Sigmoid colon (tissue), 7 donors: Measurements from ENCODE around the gene SHISA5. TPM values are rescaled to one million over a fixed set of nuclear protein-coding genes. Genes with fewer than 3 reads are reported as not detected.
A peak's percentile ranks its signal among the peaks of the same experiment; 100 is the strongest.

Experiments
- DNase-seq: peaks from one replicate; pipeline ENCODE4 v3.0.0-alpha.2; 2019
- H3K27ac ChIP-seq, 4 donors: fragments of 200-600 bp; sonication (generic); one replicate each; pipeline ENCODE4 v1.5.1; 2016 to 2019; ENCODE audit warnings: mild to moderate bottlenecking in 1 of 4
- H3K27me3 ChIP-seq, 3 donors: fragments of 200-600 bp; sonication (generic); one replicate each; pipeline ENCODE4 v1.5.1; 2019; ENCODE audit warnings: mild to moderate bottlenecking in 1 of 3
- H3K36me3 ChIP-seq, 4 donors: fragments of 200-600 bp; sonication (generic); one replicate each; pipeline ENCODE4 v1.5.1; 2016 to 2019
- H3K4me1 ChIP-seq, 4 donors: fragments of 200-600 bp; sonication (generic); one replicate each; pipeline ENCODE4 v1.5.1; 2017 to 2019
- H3K4me3 ChIP-seq, 4 donors: fragments of 200-600 bp; sonication (generic); one replicate each; pipeline ENCODE4 v1.5.1; 2017 to 2019; ENCODE audit warnings: mild to moderate bottlenecking in 2 of 4, moderate library complexity in 1 of 4
- H3K9me3 ChIP-seq, 4 donors: fragments of 200-600 bp in 3 of 4; sonication (generic) in 3 of 4; one replicate each; pipeline versions ENCODE4 v1.5.1 to v1.6.1; 2013 to 2019
- CTCF ChIP-seq, 4 experiments: fragments of 450-650 bp in 3 of 4; fragments of 200-600 bp in 1 of 4; IDR thresholded peaks; one replicate each; pipeline ENCODE4 v1.5.1; 2016 to 2019; ENCODE audit warnings: antibody characterized with exemption in 4 of 4, mild to moderate bottlenecking in 3 of 4, moderate library complexity in 2 of 4
- EP300 ChIP-seq, 4 donors: sonication (generic); formaldehyde crosslinking; IDR thresholded peaks; one replicate each; pipeline ENCODE4 v1.6.1; 2017; ENCODE audit warnings: antibody characterized with exemption in 4 of 4
- POLR2A ChIP-seq, 2 donors: fragments of 450-650 bp; IDR thresholded peaks; one replicate each; pipeline ENCODE4 v1.6.1; 2016; ENCODE audit warnings: antibody characterized with exemption in 2 of 2, mild to moderate bottlenecking in 2 of 2, moderate library complexity in 2 of 2
- POLR2AphosphoS5 ChIP-seq, 4 donors: sonication (generic); formaldehyde crosslinking; IDR thresholded peaks; one replicate each; pipeline ENCODE4 v1.6.1; 2017; ENCODE audit warnings: antibody characterized with exemption in 4 of 4
- WGBS, 2 donors: extraction: QIAGEN DNeasy Blood & Tissue Kit; methylation state at CpG; one replicate each; pipeline ENCODE4 v1.1.7; 2013; 5-methylcytosine and 5-hydroxymethylcytosine counted together
- intact Hi-C: fragments of 100-400 bp; cut with DNase I; formaldehyde crosslinking; loops from one replicate; pipeline ENCODE4 v1.15.1; 2023
- polyA plus RNA-seq, 3 donors: library from polyadenylated mRNA; stranded (reverse); fragments of 200-250 nt; gene quantifications; one replicate each; pipeline ENCODE4 v1.2.3, GENCODE V29; 2013
- total RNA-seq, 4 donors: library from RNA; depleted of rRNA; stranded (reverse); fragments of >200 nt; gene quantifications; one replicate each; pipeline ENCODE4 v1.1.0, GENCODE V29; 2016
- donor health status: healthy with polysubstance abuse.
- donor health status: Bipolar disorder and iron deficiency.
- donor health status: healthy.

SHISA5 gene
- total and polyA plus RNA-seq, 7 donors: 57.7 to 142 (median 70.3) TPM

DNA sequence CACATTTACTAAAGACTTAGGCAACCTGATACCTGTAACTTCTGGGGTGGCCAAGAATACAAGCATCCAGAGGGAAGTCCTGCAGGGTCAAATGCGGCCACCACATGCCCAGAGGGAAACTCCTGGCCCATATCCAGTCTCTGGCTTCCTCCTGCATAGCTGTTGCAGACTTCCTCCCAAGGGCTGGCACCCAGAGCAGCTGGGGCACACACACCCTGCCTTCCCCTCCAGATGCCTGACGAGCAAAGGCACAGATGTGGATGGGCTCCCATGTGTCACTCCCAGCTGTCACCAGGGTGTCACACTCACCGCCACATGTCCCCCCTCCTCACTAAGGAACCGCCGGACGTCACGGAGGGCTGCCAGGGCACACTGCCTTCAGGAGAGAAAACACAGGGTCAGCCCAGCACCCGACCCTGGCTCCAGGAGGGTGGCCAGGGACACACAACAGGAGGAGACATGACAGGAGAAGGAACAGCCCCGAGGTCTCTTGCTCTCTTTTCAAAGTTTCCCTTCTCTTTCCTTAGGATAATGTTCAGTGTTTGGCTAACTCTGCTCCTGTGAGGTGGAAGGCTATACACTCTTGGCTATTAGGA, 39.4 kb upstream of the SHISA5 start:
- peaks cover 0 to 7% (median 0%) of the 10 kb centered on the region in 4 donors for H3K36me3 ChIP-seq
- H3K9me3 ChIP-seq: no peaks in the 10 kb centered on the region
- intact Hi-C loops: no loop called here
- H3K4me3 ChIP-seq: no peak overlapping the region
- no peaks in the 10 kb centered on the region for H3K27me3 ChIP-seq
- DNase-seq: peak; percentile 77
- TF ChIP-seq CTCF (IDR thresholded peaks at IDR 0.05): no peak
- TF ChIP-seq EP300 (IDR thresholded peaks at IDR 0.05): no peak
- TF ChIP-seq POLR2AphosphoS5 (IDR thresholded peaks at IDR 0.05): peak in 2 of 4 donors; percentile 43 to 45
- no peak for TF ChIP-seq POLR2A (IDR thresholded peaks at IDR 0.05)
- 61 to 80% methylated on average over 9 of the region's 9 CpGs for WGBS, 2 donors
- H3K27ac ChIP-seq: no peak overlapping the region
- H3K4me1 ChIP-seq: no peaks in the 10 kb centered on the region

GRCh38 chr3:48538451-48538850, 34.5 kb upstream of the SHISA5 start:
- no peak for TF ChIP-seq CTCF (IDR thresholded peaks at IDR 0.05)
- TF ChIP-seq POLR2A (IDR thresholded peaks at IDR 0.05): no peak
- no peak for TF ChIP-seq EP300 (IDR thresholded peaks at IDR 0.05)
- H3K4me1 ChIP-seq: no peaks in the 10 kb centered on the region
- WGBS, 2 donors: 94 to 95% methylated on average over 12 of the region's 12 CpGs
- H3K4me3 ChIP-seq: no peak overlapping the region
- H3K27ac ChIP-seq: no peak overlapping the region
- no peaks in the 10 kb centered on the region for H3K27me3 ChIP-seq
- H3K9me3 ChIP-seq: no peaks in the 10 kb centered on the region
- no peak for DNase-seq
- intact Hi-C loops: no loop called here
- H3K36me3 ChIP-seq: peaks cover 0 to 40% (median 2%) of the 10 kb centered on the region in 4 donors

DNA sequence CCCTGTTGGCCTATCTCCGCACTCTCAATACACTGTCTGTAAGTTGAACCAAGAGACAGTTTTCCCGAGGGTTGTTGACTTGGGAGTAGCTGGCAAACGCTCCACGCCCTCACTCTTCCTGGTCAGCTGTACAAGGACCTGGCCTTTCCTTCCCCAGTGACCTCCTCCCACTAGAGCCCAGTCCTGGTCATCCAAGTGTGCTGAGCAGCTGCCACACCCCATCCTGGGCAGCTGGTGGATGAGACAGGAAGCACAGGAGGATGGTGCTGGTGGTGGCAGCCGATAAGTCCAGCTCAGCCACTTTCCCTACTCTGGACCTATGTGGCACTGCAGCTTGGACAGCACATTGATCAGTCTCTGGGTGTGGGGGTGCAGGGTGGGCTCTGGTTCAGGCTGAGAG, 32.8 kb upstream of the SHISA5 start:
- H3K9me3 ChIP-seq: no peaks in the 10 kb centered on the region
- no peak overlapping the region for H3K4me3 ChIP-seq
- no peaks in the 10 kb centered on the region for H3K4me1 ChIP-seq
- peaks cover 0 to 40% (median 2%) of the 10 kb centered on the region in 4 donors for H3K36me3 ChIP-seq
- no peak overlapping the region for H3K27ac ChIP-seq
- WGBS, 2 donors: 62 to 82% methylated on average over 5 of the region's 5 CpGs
- TF ChIP-seq EP300 (IDR thresholded peaks at IDR 0.05): no peak
- no peak for TF ChIP-seq POLR2A (IDR thresholded peaks at IDR 0.05)
- TF ChIP-seq CTCF (IDR thresholded peaks at IDR 0.05): no peak
- no peak for TF ChIP-seq POLR2AphosphoS5 (IDR thresholded peaks at IDR 0.05)
- DNase-seq: no peak
- no peaks in the 10 kb centered on the region for H3K27me3 ChIP-seq
- intact Hi-C loops: no loop called here

DNA sequence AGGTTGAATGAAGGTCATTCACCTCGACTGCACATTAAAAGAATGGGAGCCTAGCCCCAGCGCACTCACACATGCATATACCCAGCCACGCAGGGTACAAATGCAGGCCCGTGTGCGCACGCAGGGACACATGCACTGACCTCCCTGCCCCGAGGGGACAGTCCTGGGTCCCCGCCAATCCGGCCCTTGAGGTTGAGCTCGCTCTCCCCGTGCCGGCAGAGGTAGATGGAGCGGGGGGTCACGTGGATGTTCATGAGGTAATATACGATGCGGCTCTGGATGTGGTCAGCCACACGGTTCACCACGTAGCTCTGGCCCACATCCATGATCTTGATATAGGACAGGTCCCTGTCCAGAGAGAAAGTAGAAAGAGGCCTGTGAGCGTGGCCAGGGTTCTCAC, 32.1 kb upstream of the SHISA5 start:
- no peak overlapping the region for H3K4me3 ChIP-seq
- no peak for TF ChIP-seq POLR2A (IDR thresholded peaks at IDR 0.05)
- no peak for TF ChIP-seq POLR2AphosphoS5 (IDR thresholded peaks at IDR 0.05)
- no peak for TF ChIP-seq CTCF (IDR thresholded peaks at IDR 0.05)
- no peak for TF ChIP-seq EP300 (IDR thresholded peaks at IDR 0.05)
- intact Hi-C loops: no loop called here
- DNase-seq: no peak
- peaks cover 0 to 40% (median 2%) of the 10 kb centered on the region in 4 donors for H3K36me3 ChIP-seq
- no peaks in the 10 kb centered on the region for H3K27me3 ChIP-seq
- no peak overlapping the region for H3K27ac ChIP-seq
- no peaks in the 10 kb centered on the region for H3K4me1 ChIP-seq
- H3K9me3 ChIP-seq: no peaks in the 10 kb centered on the region
- 93 to 94% methylated on average over 19 of the region's 19 CpGs for WGBS, 2 donors

- H3K4me1 ChIP-seq: no peaks in the 10 kb centered on the region
- H3K9me3 ChIP-seq: no peaks in the 10 kb centered on the region
- H3K27ac ChIP-seq: no peak overlapping the region
- DNase-seq: no peak
- intact Hi-C loops: no loop called here
- WGBS, 2 donors: 96 to 97% methylated on average over 4 of the region's 4 CpGs
- H3K36me3 ChIP-seq: peaks cover 0 to 40% (median 2%) of the 10 kb centered on the region in 4 donors
- TF ChIP-seq POLR2A (IDR thresholded peaks at IDR 0.05) (no peak), EP300 (IDR thresholded peaks at IDR 0.05) (no peak), POLR2AphosphoS5 (IDR thresholded peaks at IDR 0.05) (no peak), CTCF (IDR thresholded peaks at IDR 0.05) (no peak)
- no peak overlapping the region for H3K4me3 ChIP-seq
- H3K27me3 ChIP-seq: no peaks in the 10 kb centered on the region
Observed at GRCh38 chr3:48535578-48535977, 31.6 kb upstream of the SHISA5 start.
